ENCODE data around the gene GNG12. TPM values are rescaled to one million over a fixed set of nuclear protein-coding genes. Genes with fewer than 3 reads are reported as not detected.

Gene GNG12
- total and polyA plus RNA-seq, 4 donors, result 84.9 to 175 (median 110) TPM

DNA sequence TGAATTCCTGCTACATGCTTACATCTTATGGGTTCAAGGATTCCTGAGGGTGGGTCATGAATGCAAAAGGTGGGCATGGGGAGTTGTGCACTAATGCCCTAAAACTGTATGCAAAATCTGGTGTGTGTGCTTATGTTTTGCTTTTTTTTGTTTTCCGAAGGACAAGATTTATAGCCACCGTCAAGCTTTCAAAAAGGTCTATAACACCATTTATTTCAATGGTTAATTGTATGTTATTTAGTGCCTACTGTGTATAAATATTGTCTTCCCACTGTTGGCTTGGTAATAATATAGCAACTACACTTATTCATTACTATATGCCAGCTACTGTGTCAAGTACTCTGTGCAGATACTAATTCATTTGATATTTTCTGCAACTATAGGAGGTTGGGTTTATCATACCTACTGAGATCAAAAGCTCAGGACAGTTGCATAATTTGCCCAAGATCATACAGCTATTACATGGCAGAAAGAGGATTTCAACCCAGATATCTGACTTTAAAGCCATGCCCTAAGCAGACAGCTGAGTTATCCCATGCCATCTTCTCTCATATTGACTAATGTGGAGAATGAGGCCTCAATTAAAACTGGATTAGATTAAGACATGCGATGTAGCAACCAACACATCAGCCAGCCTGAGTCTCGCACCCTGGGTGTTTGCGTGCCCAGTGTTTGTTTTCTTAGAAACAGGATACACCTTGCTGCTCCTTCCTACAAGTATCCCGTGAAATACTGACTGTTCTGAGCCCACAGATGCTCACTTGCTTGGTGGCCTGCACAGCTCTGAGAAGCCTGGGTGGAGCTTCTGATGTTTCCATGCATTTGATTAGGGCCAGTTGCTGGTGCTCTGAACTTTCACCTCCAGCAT, 113.7 kb downstream of the GNG12 start:
- H3K9me3 ChIP-seq (ENCODE audit: control insufficient read depth, low read length), result no peaks in the 10 kb centered on the region
- DNase-seq (no peak), ATAC-seq (ENCODE audit: low FRiP score) (no peak)
- no peaks in the 10 kb centered on the region for H3K36me3 ChIP-seq (ENCODE audit: control insufficient read depth in 1 of 2, insufficient read depth in 2 of 2, low read length in 1 of 2)
- WGBS, 2 donors, result 89 to 90% methylated on average over 6 of the region's 6 CpGs
- intact Hi-C loops (cut with DNase I), result no loop called here
- H3K4me3 ChIP-seq (ENCODE audit: low read length in 2 of 2), result no peak overlapping the region
- no peaks in the 10 kb centered on the region for H3K27me3 ChIP-seq (ENCODE audit: control insufficient read depth in 1 of 2, insufficient read depth in 2 of 2, low read length in 1 of 2)
- no peak overlapping the region for H3K27ac ChIP-seq (ENCODE audit: low read depth in 1 of 2, low read length in 2 of 2)
- H3K4me1 ChIP-seq (ENCODE audit: control insufficient read depth in 1 of 2, insufficient read depth in 2 of 2, low read length in 2 of 2), result peaks cover 2 to 13% of the 10 kb centered on the region in 2 donors

DNA sequence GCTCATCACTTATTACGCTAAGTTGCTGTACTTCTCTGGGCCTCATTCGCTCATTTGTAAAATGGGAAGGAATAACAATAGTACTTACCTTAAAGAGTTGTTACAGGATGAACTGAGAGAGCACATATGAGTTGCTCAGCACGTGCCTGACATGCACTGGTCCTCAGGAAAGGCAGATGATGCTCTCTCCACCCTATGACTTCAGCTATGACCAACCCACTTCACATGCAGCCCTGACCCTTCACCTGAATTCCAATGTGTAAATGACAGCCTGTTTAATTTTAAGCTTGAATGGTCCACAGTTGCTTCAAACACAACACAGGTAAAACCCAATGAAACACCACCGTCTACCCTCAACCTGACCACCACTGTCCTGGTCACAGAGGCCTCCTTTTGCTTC, 115.4 kb downstream of the GNG12 start:
- intact Hi-C loops (cut with DNase I), result no loop called here
- 91 to 92% methylated on average over 4 of the region's 4 CpGs for whole genome bisulfite sequencing, 2 donors
- H3K9me3 ChIP-seq (ENCODE audit: control insufficient read depth, low read length), result no peaks in the 10 kb centered on the region
- H3K36me3 ChIP-seq (ENCODE audit: control insufficient read depth in 1 of 2, insufficient read depth in 2 of 2, low read length in 1 of 2), result no peaks in the 10 kb centered on the region
- no peak overlapping the region for H3K4me3 ChIP-seq (ENCODE audit: low read length in 2 of 2)
- H3K27me3 ChIP-seq (ENCODE audit: control insufficient read depth in 1 of 2, insufficient read depth in 2 of 2, low read length in 1 of 2), result no peaks in the 10 kb centered on the region
- ATAC-seq (ENCODE audit: low FRiP score), result no peak
- H3K4me1 ChIP-seq (ENCODE audit: control insufficient read depth in 1 of 2, insufficient read depth in 2 of 2, low read length in 2 of 2), result peaks cover 5 to 9% of the 10 kb centered on the region in 2 donors
- H3K27ac ChIP-seq (ENCODE audit: low read depth in 1 of 2, low read length in 2 of 2), result no peak overlapping the region
- DNase-seq, result no peak

DNA sequence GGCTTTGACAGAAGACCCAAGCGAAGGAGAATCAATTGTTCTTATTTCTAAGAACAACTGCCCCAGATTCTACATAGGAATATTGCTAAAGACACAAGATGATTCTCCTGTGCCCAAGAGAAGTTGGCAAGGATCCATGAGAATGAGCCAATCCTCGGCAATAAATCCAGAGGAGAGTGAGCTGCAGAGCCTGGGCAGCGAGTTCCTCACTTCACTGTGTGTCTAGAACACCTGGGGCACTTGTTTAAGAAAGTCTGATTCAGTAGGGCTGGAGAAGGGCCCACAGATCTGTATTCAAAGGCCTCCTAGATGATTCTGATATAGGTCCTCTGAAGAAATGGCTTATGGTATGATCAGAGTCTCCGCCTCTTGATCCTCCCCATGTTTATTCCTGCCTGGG, 116.5 kb downstream of the GNG12 start:
- no peaks in the 10 kb centered on the region for H3K9me3 ChIP-seq (ENCODE audit: control insufficient read depth, low read length)
- H3K27me3 ChIP-seq (ENCODE audit: control insufficient read depth in 1 of 2, insufficient read depth in 2 of 2, low read length in 1 of 2), result no peaks in the 10 kb centered on the region
- ATAC-seq (ENCODE audit: low FRiP score) (no peak), DNase-seq (no peak)
- H3K27ac ChIP-seq (ENCODE audit: low read depth in 1 of 2, low read length in 2 of 2), result peak overlapping the region in 1 of 2 donors; percentile 26
- H3K36me3 ChIP-seq (ENCODE audit: control insufficient read depth in 1 of 2, insufficient read depth in 2 of 2, low read length in 1 of 2), result no peaks in the 10 kb centered on the region
- no peak overlapping the region for H3K4me3 ChIP-seq (ENCODE audit: low read length in 2 of 2)
- intact Hi-C loops (cut with DNase I), result no loop called here
- 51 to 53% methylated on average over 4 of the region's 4 CpGs for WGBS, 2 donors
- peaks cover 2 to 5% of the 10 kb centered on the region in 2 donors for H3K4me1 ChIP-seq (ENCODE audit: control insufficient read depth in 1 of 2, insufficient read depth in 2 of 2, low read length in 2 of 2)

DNA sequence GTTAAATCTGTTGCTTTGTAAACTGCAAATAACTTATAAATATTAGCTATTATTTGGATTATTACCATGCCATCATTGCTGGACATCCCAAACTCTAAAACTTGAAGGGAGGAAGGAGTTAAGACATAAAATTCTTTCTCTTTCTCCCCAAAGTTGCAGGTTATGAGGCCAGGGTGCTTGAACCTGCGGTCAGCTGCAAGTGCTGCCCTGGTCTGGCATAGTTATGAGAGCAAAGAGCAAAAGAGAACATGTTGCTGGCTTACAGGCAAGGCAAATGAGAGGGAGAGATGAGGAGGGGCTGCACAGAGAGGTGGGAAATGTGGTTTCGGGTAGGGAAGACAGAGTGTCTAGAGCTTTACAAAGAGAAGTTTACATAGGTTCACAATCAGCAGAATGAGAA, 117.4 kb downstream of the GNG12 start:
- no peaks in the 10 kb centered on the region for H3K9me3 ChIP-seq (ENCODE audit: control insufficient read depth, low read length)
- ATAC-seq (ENCODE audit: low FRiP score), result no peak
- intact Hi-C loops (cut with DNase I), result no loop called here
- H3K4me3 ChIP-seq (ENCODE audit: low read length in 2 of 2), result no peak overlapping the region
- H3K36me3 ChIP-seq (ENCODE audit: control insufficient read depth in 1 of 2, insufficient read depth in 2 of 2, low read length in 1 of 2), result no peaks in the 10 kb centered on the region
- WGBS, 2 donors, result 66 to 82% methylated on average over 2 of the region's 2 CpGs
- peak overlapping the region in 1 of 2 donors; percentile 55 for H3K27ac ChIP-seq (ENCODE audit: low read depth in 1 of 2, low read length in 2 of 2)
- DNase-seq, result no peak
- peaks cover 0 to 5% of the 10 kb centered on the region in 2 donors for H3K4me1 ChIP-seq (ENCODE audit: control insufficient read depth in 1 of 2, insufficient read depth in 2 of 2, low read length in 2 of 2)
- H3K27me3 ChIP-seq (ENCODE audit: control insufficient read depth in 1 of 2, insufficient read depth in 2 of 2, low read length in 1 of 2), result no peaks in the 10 kb centered on the region

DNA sequence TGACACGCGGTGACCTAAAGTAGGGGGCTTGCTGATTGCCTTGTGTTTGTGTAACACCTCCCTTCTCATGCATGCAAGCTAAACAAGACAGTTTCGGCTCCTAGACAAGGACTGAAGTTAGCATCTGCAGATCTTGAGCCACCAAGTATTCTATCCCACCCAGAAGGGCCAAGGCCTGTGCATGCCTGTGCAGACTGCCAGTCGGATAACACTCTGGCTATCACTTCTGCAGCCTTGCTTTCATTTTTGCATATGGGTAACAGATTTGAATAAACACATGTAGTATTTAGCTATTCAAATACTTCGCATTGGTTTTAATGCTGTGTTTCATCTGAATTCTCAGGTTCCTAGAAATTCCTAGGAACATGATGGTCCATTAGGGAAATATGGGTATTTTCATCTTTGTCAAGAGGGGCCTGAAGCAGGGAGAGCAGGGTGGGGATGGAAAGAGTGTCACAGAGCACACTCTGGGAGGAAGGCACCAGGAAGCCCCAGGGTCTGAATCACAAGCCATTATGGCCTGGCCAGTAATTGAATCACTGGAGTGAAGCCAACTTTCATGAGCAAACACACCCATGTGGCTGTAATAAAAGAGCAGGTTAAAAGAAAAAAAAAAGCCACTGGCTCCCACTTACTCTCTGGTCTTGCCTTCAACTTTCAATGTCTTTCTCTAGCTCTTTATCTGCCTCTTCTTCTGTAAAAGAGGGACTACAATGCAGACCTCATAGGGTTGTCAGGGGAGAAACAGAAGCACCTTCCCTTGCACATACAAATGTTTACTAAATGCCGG, 120.0 kb downstream of the GNG12 start:
- 79 to 84% methylated on average over 6 of the region's 6 CpGs for WGBS, 2 donors
- intact Hi-C loops (cut with DNase I), result no loop called here

DNA sequence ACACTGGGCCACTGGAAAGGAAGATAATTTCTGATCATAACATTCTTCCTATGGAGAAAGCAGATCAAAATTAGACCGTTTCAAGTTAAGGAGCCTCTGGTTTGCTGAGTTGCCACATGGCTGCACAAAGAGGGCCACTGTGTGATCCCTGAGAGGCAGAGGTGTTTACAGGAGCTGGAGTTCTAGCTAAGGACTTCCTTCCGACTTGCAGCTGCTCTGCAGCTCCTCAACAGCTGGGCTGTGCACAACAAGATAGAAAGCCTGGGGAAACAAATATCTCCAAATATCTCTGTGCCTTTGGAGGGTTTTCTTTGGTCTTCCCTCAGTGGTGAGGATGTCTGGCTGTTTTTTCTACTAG, 121.4 kb downstream of the GNG12 start:
- H3K27ac ChIP-seq (ENCODE audit: low read depth in 1 of 2, low read length in 2 of 2), result peak overlapping the region; percentile 72 to 81
- H3K27me3 ChIP-seq (ENCODE audit: control insufficient read depth in 1 of 2, insufficient read depth in 2 of 2, low read length in 1 of 2), result no peaks in the 10 kb centered on the region
- no peaks in the 10 kb centered on the region for H3K9me3 ChIP-seq (ENCODE audit: control insufficient read depth, low read length)
- WGBS, 2 donors, result 27 to 53% methylated on average over 2 of the region's 2 CpGs
- ATAC-seq (ENCODE audit: low FRiP score) (no peak), DNase-seq (no peak)
- peaks cover 6 to 8% of the 10 kb centered on the region in 2 donors for H3K4me1 ChIP-seq (ENCODE audit: control insufficient read depth in 1 of 2, insufficient read depth in 2 of 2, low read length in 2 of 2)
- intact Hi-C loops (cut with DNase I), result loop anchor here in 1 of 2 donors (2.0 kb wide), 1 partner anchor 35 kb away; no protein-coding TSS in a partner anchor
- H3K36me3 ChIP-seq (ENCODE audit: control insufficient read depth in 1 of 2, insufficient read depth in 2 of 2, low read length in 1 of 2), result no peaks in the 10 kb centered on the region
- H3K4me3 ChIP-seq (ENCODE audit: low read length in 2 of 2), result no peak overlapping the region

More for the DNA sequence above, 120.0 kb downstream of the GNG12 start:
- H3K4me1 ChIP-seq (ENCODE audit: control insufficient read depth in 1 of 2, insufficient read depth in 2 of 2, low read length in 2 of 2), result peaks cover 0 to 8% of the 10 kb centered on the region in 2 donors
- H3K27ac ChIP-seq (ENCODE audit: low read depth in 1 of 2, low read length in 2 of 2), result peak overlapping the region in 1 of 2 donors; percentile 56
- H3K36me3 ChIP-seq (ENCODE audit: control insufficient read depth in 1 of 2, insufficient read depth in 2 of 2, low read length in 1 of 2), result no peaks in the 10 kb centered on the region
- ATAC-seq (ENCODE audit: low FRiP score), result peak; percentile 39
- no peaks in the 10 kb centered on the region for H3K9me3 ChIP-seq (ENCODE audit: control insufficient read depth, low read length)
- no peaks in the 10 kb centered on the region for H3K27me3 ChIP-seq (ENCODE audit: control insufficient read depth in 1 of 2, insufficient read depth in 2 of 2, low read length in 1 of 2)
- no peak for DNase-seq
- no peak overlapping the region for H3K4me3 ChIP-seq (ENCODE audit: low read length in 2 of 2)

DNA sequence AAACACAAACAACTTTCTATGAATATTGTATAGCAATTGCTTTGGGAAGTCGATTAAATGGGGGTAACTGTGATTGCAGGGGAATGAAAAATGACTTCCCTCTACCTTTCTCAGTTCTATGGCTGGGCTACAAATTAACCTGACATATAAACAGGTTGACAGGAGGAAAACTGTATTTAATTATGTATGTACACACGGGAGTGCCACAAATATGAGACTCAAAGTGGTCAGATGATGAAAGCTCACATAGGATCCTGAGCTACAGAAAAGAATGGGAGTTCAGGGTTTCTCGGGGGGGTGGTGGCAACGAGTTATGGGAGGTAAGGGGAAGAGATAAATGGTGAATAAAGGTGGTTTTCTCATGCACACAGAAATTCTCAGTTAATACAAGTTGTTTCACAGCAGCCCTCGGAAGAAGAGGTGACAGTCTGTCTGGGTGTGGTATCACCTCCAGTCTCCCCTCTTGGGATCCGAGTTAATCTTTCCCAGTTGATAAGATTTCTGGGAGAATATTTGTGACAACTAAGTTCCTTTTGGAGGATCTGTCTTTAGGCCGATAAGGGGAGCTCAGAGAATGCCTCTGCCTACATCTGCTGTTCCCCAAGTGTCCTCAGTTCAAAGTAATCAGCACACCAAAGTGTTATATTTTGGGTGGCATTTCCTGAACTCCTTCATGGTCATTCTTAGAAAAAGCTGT, 122.0 kb downstream of the GNG12 start:
- Histone ChIP-seq H3K4me1 (ENCODE audit: control insufficient read depth in 1 of 2, insufficient read depth in 2 of 2, low read length in 2 of 2) (peaks cover 6 to 8% of the 10 kb centered on the region in 2 donors), H3K9me3 (ENCODE audit: control insufficient read depth, low read length) (no peaks in the 10 kb centered on the region), H3K27me3 (ENCODE audit: control insufficient read depth in 1 of 2, insufficient read depth in 2 of 2, low read length in 1 of 2) (no peaks in the 10 kb centered on the region), H3K27ac (ENCODE audit: low read depth in 1 of 2, low read length in 2 of 2) (peak overlapping the region; percentile 72 to 81), H3K4me3 (ENCODE audit: low read length in 2 of 2) (no peak overlapping the region), H3K36me3 (ENCODE audit: control insufficient read depth in 1 of 2, insufficient read depth in 2 of 2, low read length in 1 of 2) (no peaks in the 10 kb centered on the region)
- ATAC-seq (ENCODE audit: low FRiP score) (no peak), DNase-seq (no peak)
- 65 to 71% methylated on average over 7 of the region's 7 CpGs for WGBS, 2 donors
- intact Hi-C loops (cut with DNase I), result loop anchor here in 1 of 2 donors (2.0 kb wide), 1 partner anchor 35 kb away; no protein-coding TSS in a partner anchor

DNA sequence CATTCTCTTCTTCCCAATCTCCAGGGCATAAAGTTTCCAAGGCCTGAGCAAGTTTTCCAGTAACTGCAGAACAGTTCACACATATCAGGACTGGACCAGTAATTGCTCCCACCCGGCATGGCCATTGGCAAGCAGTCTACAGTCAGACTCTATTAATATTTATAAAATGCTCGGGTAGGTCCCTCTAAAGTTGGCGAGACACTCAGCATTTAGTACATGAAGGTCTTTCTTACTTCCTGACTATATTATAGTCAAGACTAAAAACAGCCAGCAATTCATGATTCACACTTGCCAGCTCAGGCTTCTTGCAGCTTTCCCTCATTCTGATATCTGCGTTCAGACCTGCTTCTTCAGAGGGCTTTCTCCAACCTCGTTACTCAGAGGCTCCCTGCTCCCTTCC, 122.8 kb downstream of the GNG12 start:
- ATAC-seq (ENCODE audit: low FRiP score), result peak; percentile 62
- Histone ChIP-seq H3K36me3 (ENCODE audit: control insufficient read depth in 1 of 2, insufficient read depth in 2 of 2, low read length in 1 of 2) (no peaks in the 10 kb centered on the region), H3K9me3 (ENCODE audit: control insufficient read depth, low read length) (no peaks in the 10 kb centered on the region), H3K27me3 (ENCODE audit: control insufficient read depth in 1 of 2, insufficient read depth in 2 of 2, low read length in 1 of 2) (no peaks in the 10 kb centered on the region), H3K27ac (ENCODE audit: low read depth in 1 of 2, low read length in 2 of 2) (peak overlapping the region; percentile 72 to 96), H3K4me1 (ENCODE audit: control insufficient read depth in 1 of 2, insufficient read depth in 2 of 2, low read length in 2 of 2) (peaks cover 6 to 8% of the 10 kb centered on the region in 2 donors), H3K4me3 (ENCODE audit: low read length in 2 of 2) (no peak overlapping the region)
- WGBS, 2 donors, result 1 to 4% methylated on average over 5 of the region's 5 CpGs
- DNase-seq, result peak in 1 of 2 donors; percentile 75
- intact Hi-C loops (cut with DNase I), result loop anchor here in 1 of 2 donors (2.0 kb wide), 1 partner anchor 36 kb away; no protein-coding TSS in a partner anchor
